GM10266 (cell line): ENCODE measurements around the gene PPP1R13L.

ENCODE experiments used
- DNase-seq: peaks from one replicate; pipeline ENCODE4 v3.0.0; 2012; ENCODE audit errors: extremely low spot score
- TF ChIP-seq, protein P1 (sequence below): IDR thresholded peaks from 2 replicates; pipeline ENCODE4 v1.5.1; 2012; ENCODE audit warnings: mild to moderate bottlenecking, low read depth; ENCODE audit not compliant: control insufficient read depth, insufficient read depth; ENCODE audit errors: missing control alignments

PPP1R13L gene

DNA sequence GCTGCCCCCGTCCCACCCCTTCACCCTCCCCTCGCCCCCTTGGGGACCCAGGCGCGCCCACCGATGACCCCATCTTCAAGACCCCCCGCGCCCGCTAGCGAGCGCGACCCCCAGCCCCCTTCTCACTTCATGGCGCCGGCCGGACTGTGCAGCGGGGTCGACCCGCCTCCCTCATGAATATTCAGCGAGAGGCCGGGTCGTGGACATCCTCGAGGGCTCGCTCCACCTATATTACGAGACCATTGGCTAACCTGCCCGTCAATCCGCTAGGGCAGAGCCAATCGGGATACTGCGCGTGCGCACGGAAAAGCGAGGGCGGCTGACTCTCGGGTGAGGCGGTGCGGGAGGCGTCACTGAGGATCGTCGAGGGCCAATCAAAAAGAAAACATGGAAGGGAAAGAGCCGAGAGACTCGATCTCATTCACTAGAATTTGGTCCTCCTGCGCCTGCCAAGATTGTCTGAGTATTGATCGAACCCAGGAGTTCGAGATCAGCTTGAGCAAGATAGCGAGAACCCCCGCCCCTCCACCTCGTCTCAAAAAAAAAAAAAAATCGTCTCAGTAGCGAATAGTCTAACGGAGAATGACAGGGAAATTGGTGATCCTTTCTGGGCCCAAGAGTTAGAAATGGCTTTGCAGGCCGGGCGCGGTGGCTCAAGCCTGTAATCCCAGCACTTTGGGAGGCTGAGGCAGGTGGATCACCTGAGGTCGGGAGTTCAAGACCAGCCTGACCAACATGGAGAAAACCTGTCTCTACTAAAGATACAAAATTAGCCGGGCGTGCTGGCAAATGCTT, 34.3 kb downstream of the PPP1R13L start, which contains the start of gene ERCC2:
Gene ERCC2 (minus strand): TSS at position 164 of the 795 bp plus-strand sequence. CDS start 33 bp downstream, at position 131.
- peak; percentile 100 for DNase-seq
- TF ChIP-seq, protein P1, sequence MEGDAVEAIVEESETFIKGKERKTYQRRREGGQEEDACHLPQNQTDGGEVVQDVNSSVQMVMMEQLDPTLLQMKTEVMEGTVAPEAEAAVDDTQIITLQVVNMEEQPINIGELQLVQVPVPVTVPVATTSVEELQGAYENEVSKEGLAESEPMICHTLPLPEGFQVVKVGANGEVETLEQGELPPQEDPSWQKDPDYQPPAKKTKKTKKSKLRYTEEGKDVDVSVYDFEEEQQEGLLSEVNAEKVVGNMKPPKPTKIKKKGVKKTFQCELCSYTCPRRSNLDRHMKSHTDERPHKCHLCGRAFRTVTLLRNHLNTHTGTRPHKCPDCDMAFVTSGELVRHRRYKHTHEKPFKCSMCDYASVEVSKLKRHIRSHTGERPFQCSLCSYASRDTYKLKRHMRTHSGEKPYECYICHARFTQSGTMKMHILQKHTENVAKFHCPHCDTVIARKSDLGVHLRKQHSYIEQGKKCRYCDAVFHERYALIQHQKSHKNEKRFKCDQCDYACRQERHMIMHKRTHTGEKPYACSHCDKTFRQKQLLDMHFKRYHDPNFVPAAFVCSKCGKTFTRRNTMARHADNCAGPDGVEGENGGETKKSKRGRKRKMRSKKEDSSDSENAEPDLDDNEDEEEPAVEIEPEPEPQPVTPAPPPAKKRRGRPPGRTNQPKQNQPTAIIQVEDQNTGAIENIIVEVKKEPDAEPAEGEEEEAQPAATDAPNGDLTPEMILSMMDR = no peak

DNA sequence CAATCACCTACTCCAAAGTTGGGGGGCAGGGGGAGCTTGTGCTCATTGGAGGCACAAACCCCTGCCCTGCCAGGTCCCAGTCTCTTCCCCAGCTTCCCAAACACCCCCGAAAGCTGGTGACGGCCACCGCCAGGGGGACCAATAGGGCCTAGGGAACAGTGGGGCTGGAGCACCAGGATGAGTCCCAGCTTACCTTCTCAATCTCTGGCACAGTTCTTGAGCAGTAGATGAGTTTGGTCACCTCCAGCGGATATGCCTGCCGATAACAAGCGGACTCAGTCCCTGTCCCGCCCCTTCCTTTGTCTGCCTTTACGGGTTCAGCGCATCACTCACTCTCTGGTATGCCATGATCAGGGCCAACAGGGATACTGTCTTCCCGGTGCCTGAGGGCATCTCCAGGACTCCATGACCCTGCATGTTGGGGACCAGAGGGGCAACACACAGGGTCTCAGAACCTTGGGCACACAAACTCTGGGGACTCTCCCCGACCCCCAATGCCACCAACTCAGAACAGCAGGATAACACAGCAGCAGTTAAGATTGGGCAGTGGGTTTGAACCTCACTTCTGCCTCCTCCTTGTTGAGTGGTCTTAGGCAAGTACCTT, 36.0 kb downstream of the PPP1R13L start:
- TF ChIP-seq, protein P1 = no peak
- no peak for DNase-seq

DNA sequence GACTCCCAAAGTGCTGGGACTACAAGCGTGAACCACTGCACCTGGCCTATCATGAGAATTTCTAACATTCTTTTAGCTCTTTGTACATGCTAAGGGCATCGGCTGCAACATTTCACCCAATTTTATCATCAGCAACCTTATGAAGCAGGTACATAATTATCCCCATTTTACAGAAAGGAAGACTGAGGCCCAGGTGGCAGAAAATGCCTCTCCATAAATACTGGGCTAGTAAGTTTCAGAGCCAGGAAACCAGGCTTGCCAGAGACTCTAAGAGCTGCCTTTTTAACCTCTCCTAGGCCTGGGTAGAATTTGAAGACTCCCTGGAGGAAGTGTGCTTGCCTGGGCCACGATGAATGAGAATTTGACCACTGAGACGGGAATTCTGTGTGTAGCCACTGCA, 36.7 kb downstream of the PPP1R13L start:
- TF ChIP-seq, protein P1 = no peak
- DNase-seq = no peak

DNA sequence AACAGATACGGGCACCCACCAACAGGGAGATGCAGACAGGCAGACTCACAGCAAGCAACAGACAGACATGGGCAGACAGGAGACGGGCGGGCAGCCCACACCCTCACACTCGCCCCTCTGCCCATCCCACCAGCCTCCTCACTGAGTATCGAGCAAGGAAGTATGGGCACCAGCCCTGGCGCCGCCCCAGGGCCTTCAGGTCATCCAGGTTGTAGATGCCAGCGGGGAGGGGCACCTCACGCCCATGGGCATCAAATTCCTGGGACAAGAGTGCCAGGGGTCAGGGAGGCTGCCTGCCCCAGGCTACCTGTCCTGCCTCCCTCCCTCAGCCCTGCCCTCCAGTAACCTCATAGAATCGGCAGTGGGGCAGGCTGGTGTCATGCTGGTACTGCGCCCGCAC, 40.2 kb downstream of the PPP1R13L start:
- TF ChIP-seq, protein P1 = no peak
- no peak for DNase-seq

DNA sequence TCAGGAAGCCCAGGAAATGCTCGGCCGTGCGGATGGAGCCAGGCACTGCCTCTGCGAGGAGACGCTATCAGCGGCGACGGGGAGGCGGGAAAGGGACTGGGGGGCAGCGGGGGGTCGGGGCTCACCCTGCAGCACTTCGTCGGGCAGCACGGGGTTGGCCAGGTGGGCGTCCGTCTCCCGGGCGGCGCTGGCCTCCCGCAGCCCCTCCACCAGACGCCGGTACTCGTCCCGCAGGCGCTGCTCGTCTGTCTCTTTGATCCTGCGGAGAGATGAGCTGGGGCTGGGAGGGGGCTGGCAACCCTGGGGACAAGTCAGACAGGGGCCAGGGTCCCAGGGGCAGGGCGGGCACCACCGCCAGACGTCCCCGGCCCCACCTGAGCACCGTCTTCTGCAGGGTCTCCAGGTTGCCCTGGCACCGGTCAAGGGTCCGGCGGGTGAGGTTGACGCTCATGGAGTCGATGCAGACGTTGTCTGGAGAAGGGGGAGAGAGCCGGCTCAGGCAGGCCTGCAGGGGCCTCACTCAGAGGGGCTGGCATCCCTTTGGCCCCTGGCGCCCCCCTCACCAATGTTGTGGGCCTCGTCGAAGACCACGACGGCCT, 40.9 kb downstream of the PPP1R13L start:
- no peak for DNase-seq
- TF ChIP-seq, protein P1 = no peak

DNA sequence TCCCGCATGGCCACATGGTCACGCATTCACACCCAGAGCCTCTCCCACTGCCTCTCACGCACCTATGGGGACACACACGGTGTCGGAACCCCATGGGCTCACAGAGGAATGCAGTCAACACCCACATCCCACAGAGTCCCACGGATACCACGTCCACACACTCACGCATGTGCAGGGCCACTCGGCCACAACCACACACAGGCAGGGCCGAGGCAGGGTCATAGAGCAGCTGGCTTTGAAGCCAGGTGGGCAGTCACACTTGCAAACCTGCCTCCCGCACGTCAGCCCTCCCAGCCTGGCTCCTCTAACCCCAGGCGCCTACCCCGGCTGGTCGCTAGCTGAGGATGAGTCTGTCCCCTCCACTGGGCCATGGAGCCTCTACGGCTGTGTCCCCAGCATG, 42.6 kb downstream of the PPP1R13L start:
- DNase-seq = no peak
- TF ChIP-seq, protein P1 = no peak
